IMR-90 (cell line): ENCODE measurements around the gene REPS1. TPM values are rescaled to one million over a fixed set of nuclear protein-coding genes. Genes with fewer than 3 reads are reported as not detected.

Experiments
- ATAC-seq: fragments of 200-7000 bp; cut with Tn5 transposase; 2 replicates; pipeline ENCODE4 v1.9.1; 2020; ENCODE audit warnings: low read depth, mild to moderate bottlenecking, moderate library complexity
- BruUV-seq: library from RNA; stranded (reverse); fragments of 400-500 nt; replicated peaks from 2 replicates; lab custom pipeline; 2021; lab: Mats Ljungman, UMichigan
- CTCF ChIA-PET: fragments of 300-600 bp; formaldehyde crosslinking; extraction: SDS; loops from one replicate; lab custom pipeline; 2021; ENCODE audit warnings: antibody characterized with exemption; lab: Yijun Ruan, JAX
- POLR2A ChIA-PET: fragments of 300-600 bp; sonication (Branson Sonifier 250); formaldehyde crosslinking; loops from one replicate; lab custom pipeline; 2022; ENCODE audit warnings: antibody characterized with exemption; ENCODE audit not compliant: unreplicated experiment; lab: Charles Lee
- DNase-seq: peaks from one replicate; pipeline ENCODE4 v3.0.0; 2013
- H2AFZ ChIP-seq: replicated peaks from 2 replicates; pipeline ENCODE3; 2013; ENCODE audit warnings: low read length, mild to moderate bottlenecking; ENCODE audit not compliant: poor library complexity
- H2AK5ac ChIP-seq: 2 replicates; pipeline ENCODE4 v1.6.1; 2013; ENCODE audit warnings: low read depth, low read length, inconsistent platforms
- H2AK9ac ChIP-seq: replicated peaks from 2 replicates; pipeline ENCODE3; 2013; ENCODE audit warnings: mild to moderate bottlenecking, low read depth, low read length, moderate library complexity; ENCODE audit not compliant: poor library complexity
- H2BK120ac ChIP-seq: 2 replicates; pipeline ENCODE4 v1.6.1; 2013; ENCODE audit warnings: low read depth, low read length, inconsistent platforms
- H2BK15ac ChIP-seq: 3 replicates; pipeline ENCODE4 v1.6.1; 2013; ENCODE audit warnings: low read depth, low read length, inconsistent platforms
- H2BK20ac ChIP-seq: 2 replicates; pipeline ENCODE4 v1.6.1; 2013; ENCODE audit warnings: low read depth, mild to moderate bottlenecking, inconsistent platforms, low read length, moderate library complexity
- H2BK5ac ChIP-seq: 2 replicates; pipeline ENCODE4 v1.6.1; 2013; ENCODE audit warnings: mild to moderate bottlenecking, low read depth, low read length, inconsistent platforms; ENCODE audit not compliant: poor library complexity, severe bottlenecking
- H3K14ac ChIP-seq: replicated peaks from 2 replicates; pipeline ENCODE4 v1.6.1; 2013; ENCODE audit warnings: low read depth, low read length, inconsistent platforms
- H3K18ac ChIP-seq: 2 replicates; pipeline ENCODE4 v1.6.1; 2013; ENCODE audit warnings: low read depth, low read length, control low read depth
- H3K23ac ChIP-seq: 2 replicates; pipeline ENCODE4 v1.6.1; 2013; ENCODE audit warnings: low read depth, low read length, inconsistent platforms
- H3K27ac ChIP-seq: 2 replicates; pipeline ENCODE4 v1.5.1; 2013; ENCODE audit warnings: mild to moderate bottlenecking, control low read depth, low read length; ENCODE audit not compliant: insufficient read depth
- H3K27me3 ChIP-seq: 2 replicates; pipeline ENCODE4 v1.6.1; 2013; ENCODE audit warnings: low read length; ENCODE audit not compliant: control insufficient read depth, insufficient read depth
- H3K36me3 ChIP-seq: 2 replicates; pipeline ENCODE4 v1.6.1; 2013; ENCODE audit warnings: low read length, mixed read lengths; ENCODE audit not compliant: control insufficient read depth, insufficient read depth
- H3K4ac ChIP-seq: 2 replicates; pipeline ENCODE4 v1.6.1; 2013; ENCODE audit warnings: low read depth, low read length, inconsistent platforms
- H3K4me1 ChIP-seq: 2 replicates; pipeline ENCODE4 v1.6.1; 2013; ENCODE audit warnings: low read length, mixed read lengths; ENCODE audit not compliant: control insufficient read depth, insufficient read depth
- H3K4me2 ChIP-seq: 2 replicates; pipeline ENCODE4 v1.6.1; 2013; ENCODE audit warnings: low read depth, mild to moderate bottlenecking, control low read depth, low read length, moderate library complexity
- H3K4me3 ChIP-seq: 2 replicates; pipeline ENCODE4 v1.5.1; 2013; ENCODE audit warnings: low read depth, mild to moderate bottlenecking, control low read depth, low read length, moderate library complexity; ENCODE audit not compliant: insufficient read depth
- H3K56ac ChIP-seq: 2 replicates; pipeline ENCODE4 v1.6.1; 2013; ENCODE audit warnings: low read length, inconsistent platforms; ENCODE audit not compliant: insufficient read depth; ENCODE audit errors: extremely low read depth
- H3K79me1 ChIP-seq, 2 experiments: 2 replicates each; pipeline ENCODE4 v1.6.1; 2013; ENCODE audit warnings: low read length in 2 of 2, inconsistent platforms in 1 of 2, low read depth in 1 of 2
- H3K9ac ChIP-seq: 2 replicates; pipeline ENCODE4 v1.6.1; 2013; ENCODE audit warnings: low read depth, low read length, control low read depth
- H3K9me1 ChIP-seq: 2 replicates; pipeline ENCODE4 v1.6.1; 2013; ENCODE audit warnings: low read length, inconsistent platforms; ENCODE audit not compliant: insufficient read depth
- H3K9me3 ChIP-seq: 2 replicates; pipeline ENCODE4 v1.6.1; 2013; ENCODE audit warnings: low read length; ENCODE audit not compliant: control insufficient read depth, insufficient read depth
- H4K20me1 ChIP-seq: 2 replicates; pipeline ENCODE4 v1.6.1; 2013; ENCODE audit warnings: low read length, inconsistent platforms; ENCODE audit not compliant: insufficient read depth
- H4K5ac ChIP-seq: 2 replicates; pipeline ENCODE4 v1.6.1; 2013; ENCODE audit warnings: mild to moderate bottlenecking, low read depth, low read length, control low read depth
- H4K8ac ChIP-seq, 2 experiments: 2 replicates each; pipeline ENCODE4 v1.6.1; 2013; ENCODE audit warnings: low read depth in 2 of 2, low read length in 2 of 2, control low read depth in 1 of 2, inconsistent platforms in 1 of 2
- H4K91ac ChIP-seq: 2 replicates; pipeline ENCODE4 v1.6.1; 2013; ENCODE audit warnings: low read depth, low read length, inconsistent platforms; ENCODE audit not compliant: insufficient read depth
- CEBPB ChIP-seq: IDR thresholded peaks from 2 replicates; pipeline ENCODE4 v1.6.1; 2012; ENCODE audit warnings: low read depth, low read length, improper control_type of control experiment
- CHD1 ChIP-seq: IDR thresholded peaks from 2 replicates; pipeline ENCODE4 v1.6.1; 2012; ENCODE audit warnings: low read depth, low read length, improper control_type of control experiment
- FOS ChIP-seq: fragments of 150-350 bp; IDR thresholded peaks from 2 replicates; pipeline ENCODE4 v1.6.1; 2016; ENCODE audit warnings: low read depth, low read length
- MAFK ChIP-seq: IDR thresholded peaks from 2 replicates; pipeline ENCODE4 v1.6.1; 2012; ENCODE audit warnings: low read depth, low read length, improper control_type of control experiment
- MAZ ChIP-seq: IDR thresholded peaks from 2 replicates; pipeline ENCODE4 v1.6.1; 2012; ENCODE audit warnings: low read depth, mild to moderate bottlenecking, low read length, improper control_type of control experiment, moderate library complexity, borderline replicate concordance
- MXI1 ChIP-seq: IDR thresholded peaks from 2 replicates; pipeline ENCODE4 v1.6.1; 2012; ENCODE audit warnings: low read depth, mild to moderate bottlenecking, low read length, moderate library complexity, borderline replicate concordance
- NFE2L2 ChIP-seq: fragments of 150-350 bp; IDR thresholded peaks from 2 replicates; pipeline ENCODE4 v1.6.1; 2016; ENCODE audit warnings: low read depth, mild to moderate bottlenecking, low read length
- POLR2A ChIP-seq: IDR thresholded peaks from 2 replicates; pipeline ENCODE4 v1.6.1; 2012; ENCODE audit warnings: mild to moderate bottlenecking, low read depth, low read length
- RAD21 ChIP-seq: IDR thresholded peaks from 2 replicates; pipeline ENCODE4 v1.6.1; 2012; ENCODE audit warnings: low read length, improper control_type of control experiment
- RFX5 ChIP-seq: IDR thresholded peaks from 2 replicates; pipeline ENCODE4 v1.8.0; 2012; ENCODE audit warnings: low read depth, mild to moderate bottlenecking, low read length, moderate library complexity
- SMC3 ChIP-seq: fragments of 150-350 bp; IDR thresholded peaks from 2 replicates; pipeline ENCODE4 v1.6.1; 2016; ENCODE audit warnings: low read depth, mild to moderate bottlenecking, antibody characterized with exemption, low read length, moderate library complexity
- WGBS, 2 experiments: methylation state at CpG; one replicate each; pipeline versions ENCODE4 v1.1.5 to v1.1.7; 2013; ENCODE audit warnings: missing lambda C conversion rate in 2 of 2; ENCODE audit not compliant: insufficient read length in 1 of 2; ENCODE audit errors: extremely low coverage in 2 of 2; 5-methylcytosine and 5-hydroxymethylcytosine counted together
- dilution Hi-C: fragments of 300-500 bp; cut with HindIII; formaldehyde crosslinking; loops from one replicate; pipeline ENCODE4 v1.14.3; 2018; ENCODE audit warnings: low sequenced_read_pairs; ENCODE audit not compliant: unreplicated experiment
- in situ Hi-C: fragments of 300-500 bp; cut with MboI; formaldehyde crosslinking; loops from 3 replicates; pipeline ENCODE4 v1.14.3; 2019; ENCODE audit warnings: low sequenced_read_pairs, inconsistent platforms, mixed read lengths
- intact Hi-C: fragments of 100-400 bp; cut with micrococcal nuclease; formaldehyde crosslinking; loops from 2 replicates; pipeline ENCODE4 v1.10.0; 2022
- polyA plus RNA-seq, 3 experiments: library from polyadenylated mRNA; depleted of rRNA; stranded (reverse); fragments of >200 nt; gene quantifications; 2 replicates each; pipeline ENCODE4 v1.2.3, GENCODE V29; 2012; ENCODE audit warnings: low replicate concordance in 1 of 3
- total RNA-seq: library from RNA; depleted of rRNA; stranded (reverse); fragments of >200 nt; gene quantifications from 2 replicates; pipeline ENCODE4 v1.2.3, GENCODE V29; 2012
- TF ChIP-seq, protein P1 (sequence below): fragments of 150-350 bp; IDR thresholded peaks from 2 replicates; pipeline ENCODE4 v1.6.1; 2016; ENCODE audit warnings: low read depth, mild to moderate bottlenecking, low read length, moderate library complexity, borderline replicate concordance
- TF ChIP-seq, protein P2 (sequence below): conservative IDR thresholded peaks from 2 replicates; pipeline ENCODE4 v1.5.1; 2012; ENCODE audit warnings: mild to moderate bottlenecking, low read depth, low read length, improper control_type of control experiment

REPS1 gene
- total and polyA plus RNA-seq, 2 of the 4 experiments (the other 2 are of a cell fraction), result 21.9 to 24.2 TPM

DNA sequence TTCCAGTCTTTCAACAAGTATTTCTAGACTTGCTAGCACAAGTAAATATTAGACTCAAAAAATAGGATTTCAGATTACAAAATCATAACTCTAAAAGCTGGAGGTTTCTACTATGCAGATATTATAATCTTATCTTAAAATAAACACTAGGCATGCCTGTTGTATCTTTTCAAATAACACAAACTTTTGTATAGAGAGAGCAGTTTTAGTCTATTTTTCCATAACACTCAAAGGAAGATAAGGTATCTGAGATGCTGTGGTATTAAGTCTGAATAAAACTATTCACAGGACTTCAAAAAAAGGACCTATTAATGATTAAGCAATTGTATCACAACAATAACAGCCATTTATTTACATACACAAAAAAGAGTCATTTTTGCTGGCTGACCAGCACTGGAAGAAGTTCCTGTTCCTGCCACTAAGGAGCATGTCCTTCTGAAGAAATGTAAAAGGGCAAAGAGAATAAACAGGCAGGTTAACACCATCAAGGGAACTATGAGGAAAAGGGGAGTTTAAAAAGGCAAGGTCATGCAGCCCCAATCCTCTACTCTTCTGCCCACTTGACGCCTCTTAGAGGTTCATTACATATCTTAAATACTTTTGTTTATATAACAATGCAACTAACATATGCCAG lies 39.4 kb downstream of the REPS1 start:
- Histone ChIP-seq H4K20me1 (no peaks in the 10 kb centered on the region), H3K4me3 (no peak overlapping the region), H3K18ac (no peak overlapping the region), H3K27me3 (no peaks in the 10 kb centered on the region), H2AK9ac (no peak overlapping the region), H3K4ac (0 out of 2 replicates have a peak overlapping the region, but pooled peaks have one; percentile 16), H3K14ac (no peak overlapping the region), H2AK5ac (no peak overlapping the region), H3K9me3 (no peaks in the 10 kb centered on the region), H3K36me3 (peaks cover 3% of the 10 kb centered on the region), H3K56ac (no peak overlapping the region), H3K23ac (no peak overlapping the region), H3K9me1 (peaks cover 6% of the 10 kb centered on the region), H2BK20ac (no peak overlapping the region), H4K5ac (no peak overlapping the region), H2BK5ac (no peak overlapping the region), H2BK15ac (no peak overlapping the region), H3K79me1 (peaks cover 18 to 29% of the 10 kb centered on the region in 2 experiments), H4K8ac (no peak overlapping the region), H3K9ac (no peak overlapping the region), H3K4me2 (no peak overlapping the region), H3K4me1 (peaks cover 2% of the 10 kb centered on the region), H3K27ac (no peak overlapping the region), H2BK120ac (no peak overlapping the region), H2AFZ (no peak overlapping the region), H4K91ac (no peak overlapping the region)
- in situ Hi-C loops, result no loop called here
- POLR2A ChIA-PET, result no interaction called here
- no CpG with 5 or more reads among the region's 1 CpG for WGBS, 2 experiments
- TF ChIP-seq MAZ, result no peak
- TF ChIP-seq MXI1, result no peak
- TF ChIP-seq, protein P1, sequence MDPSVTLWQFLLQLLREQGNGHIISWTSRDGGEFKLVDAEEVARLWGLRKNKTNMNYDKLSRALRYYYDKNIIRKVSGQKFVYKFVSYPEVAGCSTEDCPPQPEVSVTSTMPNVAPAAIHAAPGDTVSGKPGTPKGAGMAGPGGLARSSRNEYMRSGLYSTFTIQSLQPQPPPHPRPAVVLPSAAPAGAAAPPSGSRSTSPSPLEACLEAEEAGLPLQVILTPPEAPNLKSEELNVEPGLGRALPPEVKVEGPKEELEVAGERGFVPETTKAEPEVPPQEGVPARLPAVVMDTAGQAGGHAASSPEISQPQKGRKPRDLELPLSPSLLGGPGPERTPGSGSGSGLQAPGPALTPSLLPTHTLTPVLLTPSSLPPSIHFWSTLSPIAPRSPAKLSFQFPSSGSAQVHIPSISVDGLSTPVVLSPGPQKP, result no peak
- no peak for TF ChIP-seq MAFK
- no peak for TF ChIP-seq RFX5
- TF ChIP-seq, protein P2, sequence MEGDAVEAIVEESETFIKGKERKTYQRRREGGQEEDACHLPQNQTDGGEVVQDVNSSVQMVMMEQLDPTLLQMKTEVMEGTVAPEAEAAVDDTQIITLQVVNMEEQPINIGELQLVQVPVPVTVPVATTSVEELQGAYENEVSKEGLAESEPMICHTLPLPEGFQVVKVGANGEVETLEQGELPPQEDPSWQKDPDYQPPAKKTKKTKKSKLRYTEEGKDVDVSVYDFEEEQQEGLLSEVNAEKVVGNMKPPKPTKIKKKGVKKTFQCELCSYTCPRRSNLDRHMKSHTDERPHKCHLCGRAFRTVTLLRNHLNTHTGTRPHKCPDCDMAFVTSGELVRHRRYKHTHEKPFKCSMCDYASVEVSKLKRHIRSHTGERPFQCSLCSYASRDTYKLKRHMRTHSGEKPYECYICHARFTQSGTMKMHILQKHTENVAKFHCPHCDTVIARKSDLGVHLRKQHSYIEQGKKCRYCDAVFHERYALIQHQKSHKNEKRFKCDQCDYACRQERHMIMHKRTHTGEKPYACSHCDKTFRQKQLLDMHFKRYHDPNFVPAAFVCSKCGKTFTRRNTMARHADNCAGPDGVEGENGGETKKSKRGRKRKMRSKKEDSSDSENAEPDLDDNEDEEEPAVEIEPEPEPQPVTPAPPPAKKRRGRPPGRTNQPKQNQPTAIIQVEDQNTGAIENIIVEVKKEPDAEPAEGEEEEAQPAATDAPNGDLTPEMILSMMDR, result no peak
- no peak for TF ChIP-seq FOS
- TF ChIP-seq POLR2A, result no peak
- TF ChIP-seq RAD21, result no peak
- TF ChIP-seq CHD1, result no peak
- no peak for TF ChIP-seq NFE2L2
- TF ChIP-seq CEBPB, result no peak
- no peak for TF ChIP-seq SMC3
- DNase-seq, result no peak
- dilution Hi-C loops, result no loop called here
- CTCF ChIA-PET, result no interaction called here
- ATAC-seq, result peak; percentile 27; the same call in 1 of the 2 replicates
- intact Hi-C loops, result no loop called here
- no TSS peak for BruUV-seq
